Central memory CD8-positive, alpha-beta T cell (primary cell): ENCODE measurements around the gene CHMP6.

Experiments
- ATAC-seq: fragments of 150-1000 bp; cut with Tn5 transposase; replicated peaks from 2 replicates; pipeline ENCODE4 v1.10.0; 2022; ENCODE audit warnings: mild to moderate bottlenecking, moderate FRiP score, moderate number of reproducible peaks; ENCODE audit not compliant: poor library complexity, severe bottlenecking; ENCODE audit errors: extremely low read depth
- DNase-seq, 2 donors: peaks; one replicate each; pipeline ENCODE4 v3.0.0; 2021; ENCODE audit warnings: low spot score in 2 of 2
- H3K27ac Mint-ChIP-seq: one replicate; pipeline ENCODE4 v1.8.0; 2022; ENCODE audit warnings: low read depth, mild to moderate bottlenecking, moderate library complexity, mixed read lengths
- H3K27me3 Mint-ChIP-seq: one replicate; pipeline ENCODE4 v1.8.0; 2022; ENCODE audit warnings: mixed read lengths
- H3K36me3 Mint-ChIP-seq: one replicate; pipeline ENCODE4 v1.8.0; 2022; ENCODE audit warnings: mild to moderate bottlenecking, moderate library complexity, mixed read lengths; ENCODE audit not compliant: insufficient read depth
- H3K4me1 Mint-ChIP-seq: one replicate; pipeline ENCODE4 v1.8.0; 2022; ENCODE audit warnings: mixed read lengths
- H3K4me3 Mint-ChIP-seq: one replicate; pipeline ENCODE4 v1.8.0; 2022; ENCODE audit warnings: mild to moderate bottlenecking, moderate library complexity, mixed read lengths
- H3K9me3 Mint-ChIP-seq: one replicate; pipeline ENCODE4 v1.8.0; 2022; ENCODE audit warnings: mixed read lengths

The CHMP6 gene

GRCh38 chr17:80991645-80992076 is at the start of gene CHMP6:
Gene CHMP6 (plus strand): TSS chr17:80991841. CDS start chr17:80991919, 78 bp downstream.
- ATAC-seq (peak; percentile 53), DNase-seq (peak; percentile 56)
- Mint-ChIP-seq H3K36me3 (peaks cover 13% of the 10 kb centered on the region), H3K4me3 (peak within 1 kb of the TSS; percentile 79), H3K27me3 (no peaks in the 10 kb centered on the region), H3K4me1 (peaks cover 24% of the 10 kb centered on the region), H3K27ac (peak within 1 kb of the TSS; percentile 88), H3K9me3 (no peaks in the 10 kb centered on the region)

GRCh38 chr17:80942423-80943345 is 49.0 kb upstream of the CHMP6 start:
- no peak for ATAC-seq
- DNase-seq = no peak
- Mint-ChIP-seq H3K4me1 (peaks cover 25% of the 10 kb centered on the region), H3K27me3 (no peaks in the 10 kb centered on the region), H3K36me3 (peaks cover 22% of the 10 kb centered on the region), H3K4me3 (no peak overlapping the region), H3K9me3 (no peaks in the 10 kb centered on the region), H3K27ac (peak overlapping the region; percentile 29)

GRCh38 chr17:80943346-80944145 is 48.1 kb upstream of the CHMP6 start:
- Mint-ChIP-seq H3K36me3 (peaks cover 23% of the 10 kb centered on the region), H3K4me3 (no peak overlapping the region), H3K4me1 (peaks cover 16% of the 10 kb centered on the region), H3K27me3 (no peaks in the 10 kb centered on the region), H3K27ac (no peak overlapping the region), H3K9me3 (no peaks in the 10 kb centered on the region)
- no peak for ATAC-seq
- no peak for DNase-seq

GRCh38 chr17:80944326-80944725 is 47.3 kb upstream of the CHMP6 start:
- no peak overlapping the region for H3K4me3 Mint-ChIP-seq
- no peak overlapping the region for H3K27ac Mint-ChIP-seq
- ATAC-seq = no peak
- peaks cover 8% of the 10 kb centered on the region for H3K4me1 Mint-ChIP-seq
- H3K36me3 Mint-ChIP-seq = peaks cover 24% of the 10 kb centered on the region
- no peaks in the 10 kb centered on the region for H3K27me3 Mint-ChIP-seq
- DNase-seq = no peak
- H3K9me3 Mint-ChIP-seq = no peaks in the 10 kb centered on the region

GRCh38 chr17:80945736-80946135 is 45.9 kb upstream of the CHMP6 start:
- no peak overlapping the region for H3K4me3 Mint-ChIP-seq
- H3K27ac Mint-ChIP-seq = no peak overlapping the region
- H3K4me1 Mint-ChIP-seq = peaks cover 4% of the 10 kb centered on the region

GRCh38 chr17:80946449-80946848 is 45.2 kb upstream of the CHMP6 start:
- DNase-seq = no peak
- peaks cover 24% of the 10 kb centered on the region for H3K36me3 Mint-ChIP-seq
- peaks cover 4% of the 10 kb centered on the region for H3K4me1 Mint-ChIP-seq
- H3K27me3 Mint-ChIP-seq = no peaks in the 10 kb centered on the region
- H3K27ac Mint-ChIP-seq = no peak overlapping the region
- H3K9me3 Mint-ChIP-seq = no peaks in the 10 kb centered on the region
- no peak for ATAC-seq
- no peak overlapping the region for H3K4me3 Mint-ChIP-seq

More at GRCh38 chr17:80945736-80946135, 45.9 kb upstream of the CHMP6 start:
- ATAC-seq (no peak), DNase-seq (no peak)
- Mint-ChIP-seq H3K36me3 (peaks cover 21% of the 10 kb centered on the region), H3K27me3 (no peaks in the 10 kb centered on the region), H3K9me3 (no peaks in the 10 kb centered on the region)

- Mint-ChIP-seq H3K36me3 (peaks cover 22% of the 10 kb centered on the region), H3K4me1 (peaks cover 4% of the 10 kb centered on the region), H3K9me3 (no peaks in the 10 kb centered on the region), H3K27ac (no peak overlapping the region), H3K4me3 (no peak overlapping the region), H3K27me3 (no peaks in the 10 kb centered on the region)
- ATAC-seq = no peak
- no peak for DNase-seq
Observed at GRCh38 chr17:80947200-80947940, 44.3 kb upstream of the CHMP6 start.

- ATAC-seq (no peak), DNase-seq (no peak)
- Mint-ChIP-seq H3K9me3 (no peaks in the 10 kb centered on the region), H3K36me3 (peaks cover 20% of the 10 kb centered on the region), H3K4me3 (no peak overlapping the region), H3K27me3 (no peaks in the 10 kb centered on the region), H3K4me1 (peaks cover 4% of the 10 kb centered on the region), H3K27ac (no peak overlapping the region)
Observed at GRCh38 chr17:80948019-80948975, 43.3 kb upstream of the CHMP6 start.

- Mint-ChIP-seq H3K9me3 (no peaks in the 10 kb centered on the region), H3K4me3 (no peak overlapping the region), H3K27me3 (no peaks in the 10 kb centered on the region), H3K27ac (no peak overlapping the region), H3K4me1 (peaks cover 4% of the 10 kb centered on the region), H3K36me3 (peaks cover 22% of the 10 kb centered on the region)
- no peak for DNase-seq
- no peak for ATAC-seq
Observed at GRCh38 chr17:80948976-80949450, 42.6 kb upstream of the CHMP6 start.

GRCh38 chr17:80949451-80950421 is 41.9 kb upstream of the CHMP6 start:
- Mint-ChIP-seq H3K27me3 (no peaks in the 10 kb centered on the region), H3K27ac (no peak overlapping the region), H3K4me3 (no peak overlapping the region), H3K4me1 (peaks cover 4% of the 10 kb centered on the region), H3K36me3 (peaks cover 20% of the 10 kb centered on the region), H3K9me3 (no peaks in the 10 kb centered on the region)
- no peak for DNase-seq
- ATAC-seq = no peak
